HG03060 (cell line): Measurements from ENCODE around the gene ZNF695.
"Not testable (repeated sequence)": the region's sequence is repeated elsewhere in the genome, so short reads cannot be mapped to it uniquely, and the experiment has no call there.

Experiments
- ATAC-seq: cut with Tn5 transposase; IDR thresholded peaks from one replicate; pipeline ENCODE4 v1.9.1; 2021; ENCODE audit warnings: low read depth, moderate number of reproducible peaks; ENCODE audit not compliant: unreplicated experiment

The ZNF695 gene

DNA sequence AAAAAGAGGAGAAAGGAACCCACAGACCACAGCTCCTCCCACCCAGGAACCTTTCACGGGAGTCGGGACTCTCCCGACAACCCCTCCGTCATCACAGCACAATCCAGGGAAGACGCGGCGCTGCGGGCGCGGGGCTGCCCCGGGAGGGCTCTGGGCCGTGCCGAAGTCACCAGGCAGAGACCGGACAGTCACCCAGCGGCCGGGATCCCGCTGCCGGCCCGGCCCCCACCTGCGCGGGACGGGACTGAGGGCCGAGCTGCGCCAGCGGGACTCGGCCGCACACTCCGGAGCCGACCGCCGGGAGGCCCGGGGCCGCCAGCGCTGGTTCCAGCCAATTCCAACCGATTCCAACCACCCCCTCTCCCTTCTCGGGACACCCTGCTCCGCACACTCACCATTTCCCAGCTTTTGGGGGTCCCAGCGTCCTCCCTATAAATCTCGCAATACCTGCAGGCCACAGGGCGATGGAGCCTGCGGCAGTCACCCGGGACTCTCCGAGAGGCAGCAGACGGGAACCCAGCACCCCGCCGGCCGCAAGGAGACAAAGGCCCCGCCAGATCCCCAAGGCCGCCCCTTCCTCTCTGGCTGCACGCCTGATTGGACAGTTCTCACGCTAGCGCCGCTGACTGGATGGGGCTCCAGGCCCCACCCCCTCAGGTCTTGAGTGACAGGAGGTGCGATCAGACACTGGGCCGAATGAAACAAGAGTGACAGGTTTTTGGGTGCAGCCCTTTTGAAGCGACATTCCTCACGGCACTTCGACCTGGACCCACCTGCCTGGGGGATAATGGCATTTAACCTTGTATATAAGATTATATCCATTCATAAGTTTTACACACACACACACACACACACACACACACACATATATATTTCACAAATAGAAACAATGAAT lies at the start of gene ZNF695:
Gene ZNF695 (minus strand): TSS at position 547 of the 895 bp plus-strand sequence. CDS start 149 bp downstream, at position 398.
- ATAC-seq: peak; percentile 98

DNA sequence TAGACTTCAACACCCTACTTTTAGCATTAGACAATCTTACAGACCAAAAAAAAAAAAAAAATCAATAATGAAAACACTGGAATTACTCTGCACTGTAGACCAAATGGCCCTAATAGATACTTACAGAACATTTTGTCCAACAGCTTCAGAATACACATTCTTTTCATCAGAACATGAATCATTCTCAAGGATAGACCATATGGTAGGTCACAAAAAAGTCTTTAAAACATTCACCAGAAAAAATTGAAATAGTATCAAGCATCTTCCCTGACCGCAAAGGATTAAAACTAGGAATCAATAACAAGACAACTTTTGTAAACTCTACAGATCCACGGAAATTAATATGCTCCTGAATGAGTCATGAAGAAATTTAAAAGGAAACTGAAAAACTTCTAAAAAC lies 48.2 kb upstream of the ZNF695 start:
- ATAC-seq: no peak

DNA sequence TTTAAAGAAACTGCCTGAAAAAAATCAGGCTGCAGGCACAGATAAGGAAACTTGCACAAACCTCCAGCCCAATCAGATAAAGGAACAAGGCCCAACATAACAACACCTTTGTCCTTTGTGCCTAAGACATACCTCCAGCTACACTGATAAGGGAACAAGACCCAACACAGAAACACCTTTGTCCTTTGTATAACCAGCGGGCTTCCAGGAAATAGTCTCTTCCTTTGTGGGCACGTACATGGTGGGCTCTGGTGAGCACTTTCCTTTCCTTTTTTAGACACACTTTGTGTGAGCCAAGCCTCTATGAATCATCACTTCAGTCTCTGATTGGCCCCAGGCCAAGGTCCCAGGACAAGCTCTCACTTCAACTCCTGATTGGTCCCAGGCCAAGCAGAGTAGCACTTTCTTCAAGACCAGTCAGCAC lies 47.1 kb upstream of the ZNF695 start:
- no peak for ATAC-seq

DNA sequence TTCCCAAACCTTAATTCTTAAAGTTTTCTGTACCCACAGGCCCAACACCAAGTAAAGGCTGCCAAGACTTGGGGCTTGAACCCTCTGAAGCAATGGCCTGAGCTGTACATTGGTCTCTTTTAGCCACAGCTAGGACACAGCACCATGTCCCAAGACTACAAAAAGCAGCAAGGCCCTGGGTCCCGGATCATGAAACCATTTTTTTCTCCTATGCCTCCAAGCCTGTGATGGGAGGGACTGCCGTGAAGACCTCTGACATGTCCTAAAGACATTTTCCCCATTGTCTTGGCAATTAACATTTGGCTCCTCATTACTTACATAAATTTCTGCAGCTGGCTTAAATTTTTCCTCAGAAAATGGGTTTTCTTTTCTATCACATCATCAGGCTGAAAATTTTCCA lies 39.8 kb upstream of the ZNF695 start:
- ATAC-seq: no peak

DNA sequence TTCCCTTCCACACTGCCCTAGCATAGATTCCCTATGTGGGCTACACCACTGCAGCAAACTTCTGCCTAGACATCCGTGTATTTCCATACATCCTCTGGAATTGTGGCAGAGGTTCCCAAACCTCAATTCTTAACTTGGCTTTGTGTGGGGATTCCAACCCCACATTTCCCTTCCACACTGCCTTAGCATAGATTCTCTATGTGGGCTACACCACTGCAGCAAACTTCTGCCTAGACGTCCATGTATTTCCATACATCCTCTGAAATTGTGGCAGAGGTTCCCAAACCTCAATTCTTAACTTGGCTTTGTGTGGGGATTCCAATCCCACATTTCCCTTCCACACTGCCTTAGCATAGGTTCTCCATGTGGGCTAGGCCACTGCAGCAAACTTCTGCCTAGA lies 39.4 kb upstream of the ZNF695 start:
- ATAC-seq: no peak

DNA sequence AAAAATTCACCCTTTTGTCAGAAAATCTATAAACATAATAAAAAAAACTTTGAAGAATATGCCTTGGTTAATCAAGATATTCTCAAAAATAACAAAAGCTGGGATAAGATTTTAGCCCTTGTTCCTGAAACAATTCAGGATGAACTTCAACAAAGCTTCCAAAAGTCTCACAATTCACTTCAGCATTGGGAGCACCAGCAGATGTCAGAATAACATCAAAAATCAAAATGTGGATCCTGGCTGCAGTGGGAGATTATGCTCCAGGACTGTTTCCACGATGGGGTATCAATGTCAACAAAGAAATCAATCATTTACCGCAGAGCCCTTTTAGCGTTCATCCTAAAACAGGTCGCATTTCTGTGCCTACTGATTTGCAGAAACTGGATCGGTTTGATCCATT lies 35.5 kb upstream of the ZNF695 start:
- ATAC-seq: no peak

DNA sequence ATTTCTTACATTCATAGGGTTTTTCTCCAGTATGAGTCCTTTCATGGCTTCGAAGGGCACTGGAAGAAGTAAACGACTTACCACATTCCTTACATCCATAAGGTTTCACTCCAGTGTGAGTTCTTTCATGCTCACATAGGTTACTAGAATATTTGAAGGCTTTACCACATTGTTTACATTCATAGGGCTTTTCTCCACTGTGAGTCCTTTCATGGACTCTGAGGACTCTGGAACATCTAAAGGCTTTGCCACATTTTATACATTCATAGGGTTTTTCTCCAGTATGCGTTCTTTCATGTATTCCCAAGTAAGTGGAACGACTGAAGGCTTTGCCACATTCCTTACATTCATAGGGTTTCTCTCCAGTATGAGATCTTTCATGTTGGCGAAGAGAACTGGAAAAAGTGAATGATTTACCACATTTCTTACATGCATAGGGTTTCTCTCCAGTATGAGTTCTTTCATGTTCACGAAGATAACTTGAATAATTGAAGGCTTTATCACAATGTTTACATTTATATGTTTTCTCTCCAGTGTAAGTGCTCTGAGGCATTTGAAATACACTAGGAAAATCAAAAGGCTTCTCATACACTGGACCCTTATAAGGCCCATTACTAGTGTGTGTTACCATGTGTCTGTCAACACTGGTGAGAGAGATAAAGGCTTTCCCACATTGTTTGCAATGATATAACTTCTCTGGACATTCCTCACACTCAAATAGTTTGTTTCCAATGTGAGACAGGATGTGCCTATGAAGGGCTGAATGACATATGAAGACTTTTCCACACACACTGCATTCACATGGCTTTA lies 29.9 kb upstream of the ZNF695 start:
- ATAC-seq: no peak

DNA sequence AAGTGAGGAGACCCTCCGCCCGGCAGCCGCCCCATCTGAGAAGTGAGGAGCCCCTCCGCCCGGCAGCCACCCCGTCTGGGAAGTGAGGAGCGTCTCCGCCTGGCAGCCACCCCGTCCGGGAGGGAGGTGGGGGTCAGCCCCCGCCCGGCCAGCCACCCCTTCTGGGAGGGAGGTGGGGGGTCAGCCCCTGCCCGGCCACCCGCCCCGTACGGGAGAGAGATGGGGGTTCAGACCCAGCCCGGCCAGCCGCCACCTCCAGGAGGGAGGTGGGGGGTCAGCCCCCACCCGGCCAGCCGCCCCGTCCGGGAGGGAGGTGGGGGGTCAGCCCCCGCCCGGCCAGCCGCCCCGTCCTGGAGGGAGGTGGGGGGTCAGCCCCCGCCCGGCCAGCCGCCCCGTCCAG lies 24.4 kb upstream of the ZNF695 start:
- ATAC-seq: not testable (repeated sequence)

DNA sequence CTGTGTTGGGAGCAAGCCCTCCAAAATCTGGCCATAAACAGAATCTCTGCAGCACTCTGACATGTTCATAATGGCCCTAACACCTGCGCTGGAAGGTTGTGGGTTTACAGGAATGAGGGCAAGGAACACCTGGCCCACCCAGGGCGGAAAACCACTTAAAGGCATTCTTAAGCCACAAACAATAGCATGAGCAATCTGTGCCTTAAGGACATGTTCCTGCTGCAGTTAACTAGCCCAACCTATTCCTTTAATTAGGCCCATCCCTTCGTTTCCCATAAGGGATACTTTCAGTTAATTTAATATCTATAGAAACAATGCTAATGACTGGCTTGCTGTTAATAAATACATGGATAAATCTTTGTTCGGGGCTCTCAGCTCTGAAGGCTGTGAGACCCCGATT lies 16.8 kb upstream of the ZNF695 start:
- ATAC-seq: not testable (repeated sequence)

DNA sequence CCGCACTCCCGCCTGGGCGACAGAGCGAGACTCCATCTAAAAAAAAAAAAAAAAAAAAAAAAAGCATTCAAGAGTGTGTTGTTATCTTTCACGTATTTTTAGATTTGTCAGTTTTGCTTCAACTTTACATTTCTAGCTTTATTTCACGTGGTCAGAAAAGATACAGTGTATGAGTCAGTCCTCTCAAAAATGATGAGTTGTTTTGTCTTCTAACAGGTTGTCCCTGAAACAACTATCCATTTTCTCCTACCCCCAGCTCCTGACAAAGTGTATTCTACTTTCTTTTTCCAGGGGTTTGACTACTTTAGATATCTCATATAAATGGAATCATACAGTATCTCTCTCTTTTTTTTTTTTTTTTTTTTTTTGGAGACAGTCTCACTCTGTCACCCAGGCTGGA lies 5.5 kb upstream of the ZNF695 start:
- no peak for ATAC-seq

DNA sequence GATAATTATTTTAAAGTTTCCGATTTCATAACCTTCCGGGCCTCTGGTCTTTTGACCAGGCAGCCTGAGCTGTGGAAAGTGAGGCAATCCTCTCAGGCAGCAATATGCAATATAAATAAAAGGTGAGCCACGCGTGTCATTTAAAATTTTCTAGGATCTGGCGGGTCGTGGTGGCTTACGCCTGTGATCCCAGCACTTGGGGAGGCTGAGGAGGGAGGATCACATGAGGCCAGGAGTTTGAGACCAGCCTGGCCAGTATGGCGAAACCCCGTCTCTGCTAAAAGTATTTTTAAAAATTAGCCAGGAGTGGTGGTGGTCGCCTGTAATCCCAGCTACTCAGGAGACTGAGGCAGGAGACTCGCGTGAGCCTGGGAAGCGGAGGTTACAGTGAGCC lies 546 bp upstream of the ZNF695 start:
- ATAC-seq: no peak

DNA sequence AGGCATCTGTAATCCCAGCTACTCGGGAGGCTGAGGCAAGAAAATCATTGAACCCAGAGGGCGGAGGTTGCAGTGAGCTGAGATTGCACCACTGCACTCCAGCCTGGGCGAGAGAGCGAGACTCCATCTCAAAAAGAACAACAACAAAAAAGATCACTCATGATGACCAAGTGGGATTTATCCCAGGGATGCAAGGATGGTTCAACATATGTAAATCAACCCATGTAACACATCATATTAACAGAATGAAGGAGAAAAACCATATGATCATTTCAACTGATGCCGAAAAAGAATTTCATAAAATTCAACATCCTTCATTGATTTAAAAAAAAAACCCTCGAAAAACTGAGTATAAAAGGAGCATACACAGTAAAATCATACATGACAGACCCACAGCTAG lies 3.8 kb downstream of the ZNF695 start:
- ATAC-seq: not testable (repeated sequence)

DNA sequence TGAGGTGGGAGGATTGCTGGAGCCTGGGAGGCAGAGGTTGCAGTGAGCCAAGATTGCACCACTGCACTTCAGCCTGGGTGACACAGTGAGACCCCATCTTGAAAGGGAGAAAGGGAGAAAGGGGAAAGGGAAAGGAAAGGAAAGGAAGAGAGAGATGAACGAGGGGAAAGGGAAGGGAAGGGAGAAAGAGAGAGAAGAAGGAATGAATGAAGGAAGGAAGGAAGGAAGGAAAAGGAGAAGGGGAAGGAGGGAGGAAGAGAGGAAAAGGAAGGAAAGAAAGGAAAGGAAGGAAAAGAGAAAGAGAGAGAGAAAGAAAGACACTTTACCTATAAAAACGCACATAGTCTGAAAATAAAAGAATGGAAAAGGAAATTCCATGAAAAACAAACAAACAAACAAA lies 18.0 kb downstream of the ZNF695 start:
- no peak for ATAC-seq

DNA sequence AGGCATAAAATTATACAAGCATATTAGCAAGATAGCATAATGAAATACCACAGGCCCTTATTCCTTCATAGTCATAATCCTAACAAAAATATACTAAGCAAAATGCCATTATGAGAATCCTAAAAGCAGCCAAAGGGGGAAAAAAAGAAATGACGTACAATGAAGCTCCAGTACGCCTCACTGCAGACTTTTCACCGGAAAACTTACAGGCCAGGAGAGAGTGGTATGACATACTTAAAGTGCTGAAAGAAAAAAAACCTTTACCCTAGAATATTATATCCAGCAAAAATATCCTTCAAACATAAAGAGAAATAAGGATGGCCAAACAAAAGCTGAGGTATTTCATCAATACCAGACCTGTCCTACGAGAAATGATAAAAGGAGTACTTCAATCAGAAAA lies 19.5 kb downstream of the ZNF695 start:
- ATAC-seq: no peak

DNA sequence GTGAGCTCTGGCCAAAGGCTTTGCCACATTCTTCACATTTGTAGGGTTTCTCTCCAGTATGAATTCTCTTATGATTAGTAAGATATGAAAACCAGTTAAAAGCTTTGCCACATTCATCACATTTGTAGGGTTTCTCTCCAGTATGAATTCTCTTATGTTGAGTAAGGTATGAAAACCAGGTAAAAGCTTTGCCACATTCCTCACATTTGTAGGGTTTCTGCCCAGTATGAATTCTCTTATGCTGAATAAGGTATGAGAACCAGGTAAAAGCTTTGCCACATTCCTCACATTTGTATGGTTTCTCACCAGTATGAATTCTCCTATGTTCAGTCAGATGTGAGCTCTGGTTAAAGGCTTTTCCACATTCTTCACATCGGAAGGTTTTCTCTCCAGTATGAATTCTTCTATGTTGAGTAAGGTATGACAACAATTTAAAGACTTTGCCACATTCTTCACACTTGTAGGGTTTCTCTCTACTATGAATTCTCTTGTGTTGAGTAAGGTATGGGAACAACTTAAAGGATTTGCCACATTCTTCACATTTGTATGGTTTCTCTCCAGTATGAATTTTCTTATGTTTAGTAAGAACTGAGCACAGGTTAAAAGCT lies 20.7 kb downstream of the ZNF695 start:
- no peak for ATAC-seq

DNA sequence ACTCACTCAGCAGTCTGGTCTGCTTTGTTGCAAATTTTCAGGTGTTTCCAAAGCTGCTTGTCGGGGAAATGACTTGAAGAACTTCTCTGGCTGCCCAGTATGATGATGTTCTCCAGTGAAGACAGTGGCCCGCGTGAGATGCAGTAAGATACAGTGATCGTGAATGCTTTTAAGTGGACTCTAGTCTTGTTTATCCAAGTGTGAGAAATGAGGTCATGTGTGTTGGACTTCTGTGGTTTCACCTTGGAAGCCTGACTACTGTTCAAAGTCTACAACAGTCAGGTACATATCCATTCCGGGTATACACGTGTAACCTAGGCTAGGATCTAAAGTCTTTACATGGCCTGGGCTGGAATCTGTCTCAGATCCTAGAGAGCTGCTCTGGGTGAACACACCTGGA lies 29.1 kb downstream of the ZNF695 start:
- ATAC-seq: no peak

DNA sequence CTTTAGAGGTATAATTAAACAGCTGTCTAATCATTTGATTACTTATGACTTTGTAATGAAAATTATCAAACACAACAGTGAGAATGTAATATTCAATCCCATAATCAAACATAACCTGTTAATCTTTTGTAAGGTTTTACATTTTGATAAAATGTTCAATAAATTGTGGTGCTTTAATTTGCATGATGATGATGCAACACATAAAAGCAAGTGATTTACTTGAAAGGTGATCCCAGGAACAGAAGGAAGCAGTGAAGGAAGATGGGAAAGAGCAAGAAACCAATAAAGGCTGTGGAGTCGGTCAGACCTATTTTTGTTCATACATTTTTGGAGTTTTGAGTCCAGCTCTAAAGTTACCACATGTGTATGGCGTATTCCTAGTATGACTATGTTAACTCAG lies 29.6 kb downstream of the ZNF695 start:
- no peak for ATAC-seq

DNA sequence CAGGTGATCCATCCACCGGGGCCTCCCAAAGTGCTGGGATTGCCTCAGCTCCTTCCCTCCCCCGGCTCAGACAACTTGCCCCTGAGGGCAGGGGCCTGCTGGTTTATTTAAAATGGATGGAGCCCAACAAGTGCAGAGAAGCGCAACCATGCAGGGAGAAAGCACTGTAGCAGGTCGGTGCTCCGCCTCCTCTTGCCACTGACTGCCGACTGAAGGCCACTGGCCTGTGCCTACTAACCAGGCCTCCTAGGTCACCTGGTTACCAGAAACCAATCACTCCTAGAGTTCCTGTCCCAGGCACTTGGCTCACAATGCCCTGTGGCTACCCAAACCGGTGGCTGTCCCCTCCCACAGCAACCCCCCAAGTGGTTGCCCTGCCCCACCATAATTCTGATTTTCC lies 35.9 kb downstream of the ZNF695 start:
- no peak for ATAC-seq

DNA sequence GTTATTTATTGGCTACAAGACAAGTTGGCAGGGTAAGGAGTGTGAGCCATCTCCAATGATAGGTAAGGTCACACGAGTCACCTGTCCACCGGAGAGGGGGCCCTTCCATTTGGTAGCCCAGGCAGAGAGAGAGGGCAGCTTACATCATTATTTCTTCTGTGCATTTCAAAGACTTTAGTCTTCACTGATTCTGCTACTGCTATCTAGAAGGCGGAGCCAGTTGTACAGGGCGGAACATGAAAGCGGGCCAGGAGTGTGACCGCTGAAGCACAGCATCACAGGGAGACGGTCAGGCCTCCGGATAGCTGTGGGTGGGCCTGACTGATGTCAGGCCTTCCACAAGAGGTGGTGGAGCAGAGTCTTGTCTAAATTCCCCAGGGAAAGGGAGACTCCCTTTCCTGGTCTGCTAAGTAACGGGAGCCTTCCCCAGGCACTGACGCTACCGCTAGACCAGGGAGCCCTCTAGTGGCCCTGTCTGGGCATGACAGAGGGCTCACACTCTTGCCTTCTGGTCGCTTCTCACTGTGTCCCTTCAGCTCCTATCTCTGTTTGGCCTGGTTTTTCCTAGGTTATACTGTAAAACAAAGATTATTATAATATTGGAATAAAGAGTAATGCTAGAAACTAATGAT lies 36.7 kb downstream of the ZNF695 start:
- ATAC-seq: no peak

DNA sequence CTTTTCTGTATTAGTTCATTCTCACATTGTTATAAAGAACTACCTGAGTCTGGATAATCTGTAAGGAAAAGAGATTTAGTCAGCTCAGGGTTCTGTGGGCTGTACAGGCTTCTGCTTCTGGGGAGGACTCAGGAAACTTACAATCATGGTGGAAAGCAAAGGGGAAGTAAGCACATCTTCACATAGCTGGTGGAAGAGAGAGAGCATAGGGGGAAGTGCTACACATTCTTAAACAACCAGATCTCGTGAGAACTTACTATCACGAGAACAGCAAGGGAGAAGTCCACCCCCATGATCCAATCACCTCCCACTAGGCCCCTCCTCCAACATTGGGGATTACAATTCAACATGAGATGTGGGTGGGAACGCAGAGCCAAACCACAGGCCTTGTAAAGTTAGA lies 38.2 kb downstream of the ZNF695 start:
- no peak for ATAC-seq

DNA sequence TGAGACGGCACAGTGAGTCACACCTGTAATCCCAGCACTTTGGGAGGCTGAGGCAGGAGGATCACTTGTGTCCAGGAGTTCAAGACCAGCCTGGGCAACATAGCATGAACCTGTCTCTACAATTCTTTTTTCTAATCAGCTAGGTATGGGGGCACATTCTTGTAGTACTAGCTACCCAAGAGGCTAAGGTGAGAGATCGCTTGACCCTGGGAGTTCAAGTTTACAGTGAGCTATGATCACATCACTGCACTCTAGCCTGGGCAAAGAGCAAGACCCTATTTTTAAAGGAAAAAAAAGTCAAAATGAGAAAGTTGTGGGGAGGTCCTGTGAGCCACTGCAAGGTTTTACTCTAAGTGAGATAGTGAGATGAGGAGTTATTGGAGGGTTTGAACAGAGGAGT lies 41.4 kb downstream of the ZNF695 start:
- no peak for ATAC-seq
